ENCODE results near the gene CCNB3.

CCNB3 gene

GRCh38 chrX:50165727-50166126 lies 38.8 kb upstream of the CCNB3 start:
- H2BK120ac ChIP-seq (ENCODE audit: low read depth, low read length), result no peak overlapping the region
- H3K23ac ChIP-seq (ENCODE audit: low read length in 2 of 2), result no peak overlapping the region
- no peak overlapping the region for H4K8ac ChIP-seq (ENCODE audit: low read length)
- H4K91ac ChIP-seq (ENCODE audit: low read length), result no peak overlapping the region
- H3K4me2 ChIP-seq (ENCODE audit: low read length, poor library complexity, severe bottlenecking), result no peak overlapping the region
- no peak overlapping the region for H2BK15ac ChIP-seq (ENCODE audit: low read depth, poor library complexity, severe bottlenecking)
- no peak overlapping the region for H3K4ac ChIP-seq (ENCODE audit: low read depth in 1 of 2, low read length in 2 of 2)
- no peak overlapping the region for H3K18ac ChIP-seq (ENCODE audit: low read depth in 1 of 2, low read length in 2 of 2)
- no peak overlapping the region for H2AFZ ChIP-seq (ENCODE audit: low read depth, low read length)
- H3K9me3 ChIP-seq (ENCODE audit: control insufficient read depth, low read length), result no peaks in the 10 kb centered on the region
- H3K9ac ChIP-seq (ENCODE audit: low read length), result no peak overlapping the region
- no peak overlapping the region for H3K14ac ChIP-seq (ENCODE audit: low read length in 2 of 2)
- no peak overlapping the region for H3K4me3 ChIP-seq (ENCODE audit: insufficient read depth in 1 of 2, low read depth in 1 of 2, low read length in 2 of 2)
- no peaks in the 10 kb centered on the region for H3K36me3 ChIP-seq (ENCODE audit: control insufficient read depth in 1 of 2, insufficient read depth in 2 of 2, low read depth in 1 of 2, low read length in 2 of 2)
- no peak overlapping the region for H3K27ac ChIP-seq (ENCODE audit: low read length, poor library complexity, severe bottlenecking)
- H3K27me3 ChIP-seq (ENCODE audit: control insufficient read depth in 1 of 2, insufficient read depth in 1 of 2, low read length in 2 of 2), result peaks cover 0 to 22% of the 10 kb centered on the region in 2 experiments
- H3K79me1 ChIP-seq (replicated peaks; ENCODE audit: low read length, poor library complexity, severe bottlenecking), result no peaks in the 10 kb centered on the region
- no peak for DNase-seq
- no peaks in the 10 kb centered on the region for H3K4me1 ChIP-seq (ENCODE audit: control insufficient read depth, insufficient read depth, low read depth, low read length)
- H2AK5ac ChIP-seq (ENCODE audit: low read length, severe bottlenecking), result no peak overlapping the region
- 100% methylated on average over 2 of the region's 5 CpGs for WGBS
- H2BK5ac ChIP-seq (ENCODE audit: low read depth, low read length, poor library complexity, severe bottlenecking), result no peak overlapping the region
- no peak overlapping the region for H2BK12ac ChIP-seq (ENCODE audit: low read length in 2 of 2)

- Histone ChIP-seq H3K27ac (ENCODE audit: low read length, poor library complexity, severe bottlenecking) (no peak overlapping the region), H3K4me1 (ENCODE audit: control insufficient read depth, insufficient read depth, low read depth, low read length) (no peaks in the 10 kb centered on the region), H3K4me2 (ENCODE audit: low read length, poor library complexity, severe bottlenecking) (no peak overlapping the region), H2BK15ac (ENCODE audit: low read depth, poor library complexity, severe bottlenecking) (no peak overlapping the region), H3K9ac (ENCODE audit: low read length) (no peak overlapping the region), H3K4me3 (ENCODE audit: insufficient read depth in 1 of 2, low read depth in 1 of 2, low read length in 2 of 2) (no peak overlapping the region), H3K4ac (ENCODE audit: low read depth in 1 of 2, low read length in 2 of 2) (no peak overlapping the region), H3K18ac (ENCODE audit: low read depth in 1 of 2, low read length in 2 of 2) (no peak overlapping the region), H3K27me3 (ENCODE audit: control insufficient read depth in 1 of 2, insufficient read depth in 1 of 2, low read length in 2 of 2) (peaks cover 0 to 22% of the 10 kb centered on the region in 2 experiments), H2BK120ac (ENCODE audit: low read depth, low read length) (no peak overlapping the region), H2BK12ac (ENCODE audit: low read length in 2 of 2) (no peak overlapping the region), H3K79me1 (replicated peaks; ENCODE audit: low read length, poor library complexity, severe bottlenecking) (no peaks in the 10 kb centered on the region), H2AFZ (ENCODE audit: low read depth, low read length) (no peak overlapping the region), H3K23ac (ENCODE audit: low read length in 2 of 2) (no peak overlapping the region), H2BK5ac (ENCODE audit: low read depth, low read length, poor library complexity, severe bottlenecking) (no peak overlapping the region), H2AK5ac (ENCODE audit: low read length, severe bottlenecking) (no peak overlapping the region), H4K8ac (ENCODE audit: low read length) (no peak overlapping the region), H4K91ac (ENCODE audit: low read length) (no peak overlapping the region), H3K36me3 (ENCODE audit: control insufficient read depth in 1 of 2, insufficient read depth in 2 of 2, low read depth in 1 of 2, low read length in 2 of 2) (no peaks in the 10 kb centered on the region), H3K14ac (ENCODE audit: low read length in 2 of 2) (no peak overlapping the region), H3K9me3 (ENCODE audit: control insufficient read depth, low read length) (no peaks in the 10 kb centered on the region)
- no peak for DNase-seq
- 92% methylated on average over 2 of the region's 7 CpGs for WGBS
Observed at GRCh38 chrX:50167366-50167765, 37.2 kb upstream of the CCNB3 start.

DNA sequence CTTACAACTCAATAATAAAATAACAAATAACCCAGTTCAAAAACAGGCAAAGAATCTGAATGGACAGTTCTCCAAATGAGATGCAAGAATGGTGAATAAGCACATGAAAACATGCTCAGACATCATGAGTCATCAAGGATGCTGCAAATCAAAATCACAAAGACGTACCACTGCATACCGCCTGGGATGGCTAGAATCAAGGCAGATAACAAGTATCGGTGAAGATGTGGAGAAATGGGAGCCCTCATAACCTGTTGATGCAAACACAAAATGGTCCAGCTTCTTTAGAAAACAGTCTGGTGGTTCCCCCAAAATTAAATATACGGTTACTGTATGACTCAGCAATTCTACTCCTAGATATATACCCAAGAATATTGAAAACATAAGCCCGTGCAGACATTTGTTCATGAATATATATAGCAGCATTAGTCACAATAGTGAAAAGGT lies 36.3 kb upstream of the CCNB3 start:
- no peak overlapping the region for H3K4ac ChIP-seq (ENCODE audit: low read depth in 1 of 2, low read length in 2 of 2)
- no peak overlapping the region for H2AK5ac ChIP-seq (ENCODE audit: low read length, severe bottlenecking)
- no peak overlapping the region for H2BK15ac ChIP-seq (ENCODE audit: low read depth, poor library complexity, severe bottlenecking)
- no peak overlapping the region for H2BK12ac ChIP-seq (ENCODE audit: low read length in 2 of 2)
- H3K4me1 ChIP-seq (ENCODE audit: control insufficient read depth, insufficient read depth, low read depth, low read length), result no peaks in the 10 kb centered on the region
- no peak overlapping the region for H3K27ac ChIP-seq (ENCODE audit: low read length, poor library complexity, severe bottlenecking)
- no peak overlapping the region for H3K4me3 ChIP-seq (ENCODE audit: insufficient read depth in 1 of 2, low read depth in 1 of 2, low read length in 2 of 2)
- no peak overlapping the region for H3K18ac ChIP-seq (ENCODE audit: low read depth in 1 of 2, low read length in 2 of 2)
- DNase-seq, result no peak
- H3K36me3 ChIP-seq (ENCODE audit: control insufficient read depth in 1 of 2, insufficient read depth in 2 of 2, low read depth in 1 of 2, low read length in 2 of 2), result no peaks in the 10 kb centered on the region
- no peak overlapping the region for H3K14ac ChIP-seq (ENCODE audit: low read length in 2 of 2)
- H3K4me2 ChIP-seq (ENCODE audit: low read length, poor library complexity, severe bottlenecking), result no peak overlapping the region
- H2BK5ac ChIP-seq (ENCODE audit: low read depth, low read length, poor library complexity, severe bottlenecking), result no peak overlapping the region
- H2AFZ ChIP-seq (ENCODE audit: low read depth, low read length), result no peak overlapping the region
- no peak overlapping the region for H3K9ac ChIP-seq (ENCODE audit: low read length)
- WGBS, result 44% methylated on average over 3 of the region's 5 CpGs
- no peak overlapping the region for H3K23ac ChIP-seq (ENCODE audit: low read length in 2 of 2)
- no peak overlapping the region for H2BK120ac ChIP-seq (ENCODE audit: low read depth, low read length)
- H3K79me1 ChIP-seq (replicated peaks; ENCODE audit: low read length, poor library complexity, severe bottlenecking), result no peaks in the 10 kb centered on the region
- no peak overlapping the region for H4K91ac ChIP-seq (ENCODE audit: low read length)
- H4K8ac ChIP-seq (ENCODE audit: low read length), result no peak overlapping the region
- H3K27me3 ChIP-seq (ENCODE audit: control insufficient read depth in 1 of 2, insufficient read depth in 1 of 2, low read length in 2 of 2), result peaks cover 0 to 22% of the 10 kb centered on the region in 2 experiments
- H3K9me3 ChIP-seq (ENCODE audit: control insufficient read depth, low read length), result no peaks in the 10 kb centered on the region

DNA sequence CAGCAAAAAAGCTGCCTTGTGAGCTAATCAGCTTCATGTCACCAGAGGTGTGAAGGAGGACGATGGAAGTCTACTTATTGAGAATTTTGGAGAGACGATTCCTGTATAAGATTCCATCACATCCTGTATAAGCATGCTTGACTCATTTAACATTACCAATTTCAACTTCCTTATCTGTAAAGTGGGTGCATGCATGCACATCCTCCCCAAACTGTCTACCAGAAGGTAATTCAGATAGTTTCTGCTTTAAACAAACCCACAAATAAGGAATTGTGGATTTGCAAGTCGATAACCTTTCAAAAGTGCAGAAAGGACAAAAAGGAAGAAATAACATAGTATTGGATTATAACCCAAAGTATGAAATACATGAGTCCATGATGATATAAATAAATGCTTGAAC lies 34.8 kb upstream of the CCNB3 start:
- peaks cover 0 to 22% of the 10 kb centered on the region in 2 experiments for H3K27me3 ChIP-seq (ENCODE audit: control insufficient read depth in 1 of 2, insufficient read depth in 1 of 2, low read length in 2 of 2)
- H3K4ac ChIP-seq (ENCODE audit: low read depth in 1 of 2, low read length in 2 of 2), result no peak overlapping the region
- no peak overlapping the region for H3K4me2 ChIP-seq (ENCODE audit: low read length, poor library complexity, severe bottlenecking)
- H2AK5ac ChIP-seq (ENCODE audit: low read length, severe bottlenecking), result no peak overlapping the region
- H2BK120ac ChIP-seq (ENCODE audit: low read depth, low read length), result no peak overlapping the region
- H2AFZ ChIP-seq (ENCODE audit: low read depth, low read length), result no peak overlapping the region
- no peak overlapping the region for H2BK12ac ChIP-seq (ENCODE audit: low read length in 2 of 2)
- H4K8ac ChIP-seq (ENCODE audit: low read length), result no peak overlapping the region
- H3K23ac ChIP-seq (ENCODE audit: low read length in 2 of 2), result no peak overlapping the region
- H2BK5ac ChIP-seq (ENCODE audit: low read depth, low read length, poor library complexity, severe bottlenecking), result no peak overlapping the region
- no peaks in the 10 kb centered on the region for H3K36me3 ChIP-seq (ENCODE audit: control insufficient read depth in 1 of 2, insufficient read depth in 2 of 2, low read depth in 1 of 2, low read length in 2 of 2)
- no peak overlapping the region for H3K9ac ChIP-seq (ENCODE audit: low read length)
- H3K9me3 ChIP-seq (ENCODE audit: control insufficient read depth, low read length), result peaks cover 4% of the 10 kb centered on the region
- 100% methylated on average over 2 of the region's 3 CpGs for WGBS
- no peak overlapping the region for H4K91ac ChIP-seq (ENCODE audit: low read length)
- H3K79me1 ChIP-seq (replicated peaks; ENCODE audit: low read length, poor library complexity, severe bottlenecking), result no peaks in the 10 kb centered on the region
- H3K4me1 ChIP-seq (ENCODE audit: control insufficient read depth, insufficient read depth, low read depth, low read length), result no peaks in the 10 kb centered on the region
- H3K14ac ChIP-seq (ENCODE audit: low read length in 2 of 2), result no peak overlapping the region
- no peak overlapping the region for H2BK15ac ChIP-seq (ENCODE audit: low read depth, poor library complexity, severe bottlenecking)
- H3K27ac ChIP-seq (ENCODE audit: low read length, poor library complexity, severe bottlenecking), result no peak overlapping the region
- no peak overlapping the region for H3K4me3 ChIP-seq (ENCODE audit: insufficient read depth in 1 of 2, low read depth in 1 of 2, low read length in 2 of 2)
- H3K18ac ChIP-seq (ENCODE audit: low read depth in 1 of 2, low read length in 2 of 2), result no peak overlapping the region
- no peak for DNase-seq

All from mesenchymal stem cell (in vitro differentiated cells and primary cell).